HEK293 (cell line): Measurements from ENCODE around the gene ASB16.

ENCODE experiments used
- CTCF ChIA-PET: fragments of 350-600 bp; formaldehyde crosslinking; extraction: SDS; loops from one replicate; lab custom pipeline; 2021; ENCODE audit warnings: antibody characterized with exemption; lab: Yijun Ruan, JAX
- POLR2A ChIA-PET: fragments of 300-600 bp; formaldehyde crosslinking; extraction: SDS; loops from one replicate; lab custom pipeline; 2020; ENCODE audit warnings: antibody characterized with exemption, inconsistent platforms; lab: Yijun Ruan, JAX
- H3K27ac ChIP-seq: fragments of 200-500 bp; sonication (Bioruptor generic); 2 replicates; pipeline ENCODE4 v1.5.1; 2014; ENCODE audit warnings: low read depth, low read length, control low read depth, inconsistent platforms; ENCODE audit errors: extremely low read depth
- H3K36me3 ChIP-seq, 2 experiments: fragments of 200-500 bp in 1 of 2; sonication (Bioruptor generic) in 1 of 2; 1 replicate in 1 of 2; 2 replicates in 1 of 2; pipeline ENCODE4 v1.5.1; 2014 to 2017; ENCODE audit warnings: inconsistent platforms in 2 of 2, low read length in 2 of 2; ENCODE audit not compliant: control insufficient read depth in 2 of 2, insufficient read depth in 1 of 2
- H3K4me1 ChIP-seq: fragments of 200-500 bp; sonication (Bioruptor generic); 2 replicates; pipeline ENCODE4 v1.5.1; 2014; ENCODE audit warnings: mild to moderate bottlenecking, low read length, inconsistent platforms; ENCODE audit not compliant: control insufficient read depth, insufficient read depth
- H3K4me3 ChIP-seq: 2 replicates; pipeline ENCODE4 v1.5.1; 2011; ENCODE audit warnings: low read depth, mild to moderate bottlenecking, control low read depth, low read length, moderate library complexity
- H3K9me3 ChIP-seq: fragments of 200-500 bp; sonication (Bioruptor generic); 2 replicates; pipeline ENCODE4 v1.5.1; 2014; ENCODE audit warnings: low read depth, low read length, inconsistent platforms; ENCODE audit not compliant: control insufficient read depth, insufficient read depth
- BCL11B ChIP-seq: fragments of 450-650 bp; formaldehyde crosslinking; IDR thresholded peaks from 2 replicates; pipeline ENCODE4 v1.5.1; 2016; ENCODE audit warnings: low read depth, missing biosample characterization, missing genetic modification characterization
- GFI1B ChIP-seq: fragments of 450-650 bp; formaldehyde crosslinking; IDR thresholded peaks from 2 replicates; pipeline ENCODE4 v1.5.1; 2016; ENCODE audit warnings: missing biosample characterization, missing genetic modification characterization
- GLI4 ChIP-seq: fragments of 450-650 bp; formaldehyde crosslinking; IDR thresholded peaks from 2 replicates; pipeline ENCODE4 v1.5.1; 2016; ENCODE audit warnings: missing biosample characterization, missing genetic modification characterization
- INSM2 ChIP-seq: fragments of 450-650 bp; formaldehyde crosslinking; IDR thresholded peaks from 2 replicates; pipeline ENCODE4 v1.5.1; 2016; ENCODE audit warnings: missing biosample characterization, missing genetic modification characterization
- KLF10 ChIP-seq: fragments of 450-650 bp; IDR thresholded peaks from 2 replicates; pipeline ENCODE4 v1.5.1; 2018; ENCODE audit warnings: missing biosample characterization, mild to moderate bottlenecking, missing genetic modification characterization
- SP2 ChIP-seq: fragments of 450-650 bp; formaldehyde crosslinking; IDR thresholded peaks from 2 replicates; pipeline ENCODE4 v1.5.1; 2016; ENCODE audit warnings: missing biosample characterization, missing genetic modification characterization
- YY1 ChIP-seq: fragments of 450-650 bp; formaldehyde crosslinking; IDR thresholded peaks from 2 replicates; pipeline ENCODE4 v1.5.1; 2018; ENCODE audit warnings: missing biosample characterization, missing genetic modification characterization
- ZBTB11 ChIP-seq: fragments of 450-650 bp; formaldehyde crosslinking; conservative IDR thresholded peaks from 2 replicates; pipeline ENCODE4 v1.5.1; 2016; ENCODE audit warnings: low read depth, missing biosample characterization, missing genetic modification characterization
- ZBTB26 ChIP-seq: fragments of 450-650 bp; formaldehyde crosslinking; optimal IDR thresholded peaks from 2 replicates; pipeline ENCODE3; 2016; ENCODE audit warnings: missing biosample characterization, mild to moderate bottlenecking, missing genetic modification characterization
- ZBTB8A ChIP-seq: fragments of 450-650 bp; formaldehyde crosslinking; IDR thresholded peaks from 2 replicates; pipeline ENCODE4 v1.5.1; 2016; ENCODE audit warnings: missing biosample characterization, missing genetic modification characterization
- ZFP37 ChIP-seq: fragments of 450-650 bp; formaldehyde crosslinking; IDR thresholded peaks from 2 replicates; pipeline ENCODE4 v1.5.1; 2016; ENCODE audit warnings: missing biosample characterization, missing genetic modification characterization
- ZNF169 ChIP-seq: fragments of 450-650 bp; formaldehyde crosslinking; IDR thresholded peaks from 2 replicates; pipeline ENCODE4 v1.5.1; 2016; ENCODE audit warnings: missing biosample characterization, missing genetic modification characterization
- ZNF19 ChIP-seq: fragments of 450-650 bp; formaldehyde crosslinking; IDR thresholded peaks from 2 replicates; pipeline ENCODE4; 2016; ENCODE audit warnings: missing biosample characterization, missing genetic modification characterization, low read depth
- ZNF335 ChIP-seq: fragments of 450-650 bp; formaldehyde crosslinking; conservative IDR thresholded peaks from 2 replicates; pipeline ENCODE4 v1.5.1; 2016; ENCODE audit warnings: missing biosample characterization, missing genetic modification characterization
- ZNF514 ChIP-seq: fragments of 450-650 bp; formaldehyde crosslinking; IDR thresholded peaks from 2 replicates; pipeline ENCODE4 v1.5.1; 2016; ENCODE audit warnings: missing biosample characterization, missing genetic modification characterization
- ZNF580 ChIP-seq: fragments of 450-650 bp; formaldehyde crosslinking; IDR thresholded peaks from 2 replicates; pipeline ENCODE4 v1.5.1; 2016; ENCODE audit warnings: missing biosample characterization, missing genetic modification characterization
- ZNF629 ChIP-seq: fragments of 450-650 bp; formaldehyde crosslinking; IDR thresholded peaks from 2 replicates; pipeline ENCODE4 v1.5.1; 2017; ENCODE audit warnings: missing biosample characterization, missing genetic modification characterization
- ZNF658 ChIP-seq: fragments of 450-650 bp; formaldehyde crosslinking; IDR thresholded peaks from 2 replicates; pipeline ENCODE4; 2016; ENCODE audit warnings: missing biosample characterization, missing genetic modification characterization
- ZNF837 ChIP-seq: fragments of 450-650 bp; formaldehyde crosslinking; IDR thresholded peaks from 2 replicates; pipeline ENCODE4 v1.5.1; 2016; ENCODE audit warnings: missing biosample characterization, missing genetic modification characterization
- ZSCAN18 ChIP-seq: fragments of 450-650 bp; formaldehyde crosslinking; IDR thresholded peaks from 2 replicates; pipeline ENCODE4 v1.5.1; 2016; ENCODE audit warnings: missing biosample characterization, missing genetic modification characterization

ASB16 gene

GRCh38 chr17:44184212-44184810 lies 13.8 kb downstream of the ASB16 start (continued):
- TF ChIP-seq ZNF169 (tag by site-specific recombination) (no peak), ZNF335 (tag by site-specific recombination) (no peak), ZSCAN18 (no peak), ZNF514 (tag by site-specific recombination) (no peak)

DNA sequence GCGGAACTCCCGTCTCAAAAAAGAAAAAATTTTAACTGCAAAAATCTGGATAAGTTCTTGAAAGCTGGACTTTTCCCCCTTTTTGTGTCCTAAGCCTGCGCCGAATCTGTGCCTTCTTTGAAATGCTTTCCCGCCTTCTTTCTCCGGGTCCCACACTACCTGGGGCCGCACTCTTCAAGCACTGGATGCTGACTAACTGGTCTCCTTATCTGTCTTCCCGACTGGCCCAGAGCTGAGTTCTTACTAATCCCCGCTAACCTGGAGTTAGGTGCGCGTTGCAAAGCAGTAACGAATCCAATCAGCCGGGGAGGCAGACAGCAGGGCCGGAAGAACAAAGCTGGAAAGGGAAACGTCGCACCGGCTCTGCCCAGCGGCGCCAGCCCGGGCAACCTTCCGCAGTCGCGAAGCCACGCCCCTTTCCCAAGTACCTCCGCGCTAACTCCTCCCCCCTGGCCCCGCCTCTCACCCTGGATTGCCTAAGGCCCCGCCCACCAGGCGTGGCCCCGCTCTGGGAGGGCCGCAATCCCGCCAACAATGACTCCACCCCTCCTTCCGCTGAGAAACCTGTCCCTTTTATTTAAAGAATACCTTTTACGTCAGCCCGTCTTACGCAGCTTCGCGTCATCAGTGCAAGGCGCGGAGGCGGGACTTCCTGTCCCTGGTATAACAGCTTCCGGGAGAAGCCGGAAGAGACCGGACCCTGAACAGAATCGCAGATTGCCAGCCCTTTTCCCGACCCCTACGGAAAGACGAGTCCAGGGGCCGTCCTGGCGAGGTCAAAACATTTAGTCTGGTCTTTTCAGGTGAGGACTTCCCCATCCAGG lies 16.0 kb downstream of the ASB16 start, which contains the start of gene TMUB2:
Gene TMUB2 (plus strand): TSS at position 666 of the 824 bp plus-strand sequence. CDS start 737 bp downstream, outside the sequence.
- POLR2A ChIA-PET: interaction anchor here (0.6 to 2.9 kb wide), 31 partner anchors 12 to 317 kb away, joined by 3 to 46 read pairs (median 5); partner anchors contain the start of genes ASB16, ATXN7L3, GPATCH8 and GRN
- H3K36me3 ChIP-seq: peaks cover 15 to 51% of the 10 kb centered on the region in 2 experiments
- H3K4me1 ChIP-seq: peaks cover 3% of the 10 kb centered on the region
- no peak for TF ChIP-seq ZSCAN18
- TF ChIP-seq ZNF335 (tag by site-specific recombination): peak; percentile 90
- TF ChIP-seq BCL11B (tag by site-specific recombination): 0 out of 2 replicates have a peak, but pooled peaks have one; percentile 4
- TF ChIP-seq ZNF658: no peak
- peak; percentile 65 for TF ChIP-seq ZBTB8A
- peak; percentile 50 for TF ChIP-seq ZBTB26 (tag by site-specific recombination)
- peak; percentile 67; the same call in 1 of the 2 replicates for TF ChIP-seq KLF10 (tag by site-specific recombination)
- no peak for TF ChIP-seq ZNF19 (tag by site-specific recombination)
- peak; percentile 35; the same call in 1 of the 2 replicates for TF ChIP-seq ZNF580 (tag by site-specific recombination)
- 0 out of 2 replicates have a peak, but pooled peaks have one; percentile 28 for TF ChIP-seq ZNF837
- TF ChIP-seq SP2 (tag by site-specific recombination): peak; percentile 95
- peak; percentile 81 for TF ChIP-seq ZBTB11
- TF ChIP-seq ZNF629: peak; percentile 100
- TF ChIP-seq ZFP37 (tag by site-specific recombination): peak; percentile 65; the same call in 1 of the 2 replicates
- 0 out of 2 replicates have a peak, but pooled peaks have one; percentile 17 for TF ChIP-seq INSM2 (tag by site-specific recombination)
- 0 out of 2 replicates have a peak, but pooled peaks have one; percentile 59 for TF ChIP-seq YY1 (tag by site-specific recombination)
- TF ChIP-seq GLI4 (tag by site-specific recombination): no peak
- 0 out of 2 replicates have a peak, but pooled peaks have one; percentile 28 for TF ChIP-seq GFI1B (tag by site-specific recombination)

More for the DNA sequence above, 16.0 kb downstream of the ASB16 start, which contains the start of gene TMUB2:
- no peaks in the 10 kb centered on the region for H3K9me3 ChIP-seq
- peak within 1 kb of the TSS; percentile 91 for H3K27ac ChIP-seq
- CTCF ChIA-PET: interaction anchor here (0.7 to 2.1 kb wide), 10 partner anchors 11 to 308 kb away, joined by 3 to 16 read pairs (median 4); no protein-coding TSS in a partner anchor
- peak within 1 kb of the TSS; percentile 77 for H3K4me3 ChIP-seq
